Stimulated activated CD4-positive, alpha-beta T cell treated with anti-CD3 and anti-CD28 coated beads, Interleukin-15, amount 100 ng/mL, for 48 hours (primary cell): ENCODE measurements around the gene MTFR2.

Source experiments
- DNase-seq, 2 donors: peaks; one replicate each; pipeline ENCODE4 v3.0.0-alpha.2; 2020; ENCODE audit warnings: low read depth in 2 of 2

The MTFR2 gene

DNA sequence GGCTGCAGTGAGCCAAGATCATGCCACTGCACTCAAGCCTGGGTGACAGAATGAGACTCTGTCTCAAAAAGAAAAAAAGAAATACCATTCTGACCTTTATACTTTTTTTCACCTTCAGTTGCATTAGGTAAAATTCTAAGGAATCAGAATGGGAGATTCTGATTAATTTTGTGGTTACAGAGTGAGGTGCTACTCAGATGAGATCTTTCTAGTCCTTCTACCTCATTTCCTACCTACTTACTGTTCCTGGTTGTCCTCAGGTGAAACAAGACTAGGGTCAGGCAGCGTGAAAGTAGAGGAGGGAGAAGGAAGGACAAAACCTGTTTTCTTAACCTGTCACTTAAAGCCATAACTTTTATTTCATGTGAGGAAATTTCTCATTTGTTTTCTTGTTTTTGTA, 63.7 kb downstream of the MTFR2 start:
- no peak for DNase-seq

GRCh38 chr6:136184738-136185137, 65.4 kb downstream of the MTFR2 start:
- DNase-seq, result no peak

DNA sequence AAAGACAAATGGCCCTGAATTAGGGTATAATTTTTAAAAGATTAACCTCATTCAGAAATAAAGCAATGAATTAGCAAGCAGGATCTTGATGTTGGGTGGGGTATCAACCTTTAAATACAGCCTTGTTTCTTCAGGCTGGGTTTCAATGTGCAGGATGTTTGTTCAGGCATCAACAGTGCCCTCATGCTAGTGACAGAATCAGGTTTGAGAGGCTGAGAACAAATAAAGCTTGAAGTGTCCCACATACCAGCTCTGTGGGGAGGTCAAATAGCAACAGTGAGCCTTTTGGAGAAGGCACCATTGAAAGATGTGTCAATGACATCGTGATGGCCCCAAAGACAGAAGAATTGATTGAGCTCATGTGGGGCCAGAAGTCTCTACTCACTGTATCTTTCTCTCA, 68.2 kb downstream of the MTFR2 start:
- DNase-seq, result no peak

GRCh38 chr6:136181512-136181833, 68.6 kb downstream of the MTFR2 start:
- no peak for DNase-seq
